RPMI7951 (cell line): Measurements from ENCODE around the gene CHP1. TPM values are rescaled to one million over a fixed set of nuclear protein-coding genes. Genes with fewer than 3 reads are reported as not detected.
"Not testable (repeated sequence)": the region's sequence is repeated elsewhere in the genome, so short reads cannot be mapped to it uniquely, and the experiment has no call there.

Source experiments
- DNase-seq: peaks from one replicate; pipeline ENCODE4 v3.0.0-alpha.2; 2012; ENCODE audit warnings: low read depth
- total RNA-seq: library from RNA; depleted of rRNA; stranded (reverse); fragments of >200 nt; shearing (Covaris generic); gene quantifications from 2 replicates; pipeline ENCODE4 v1.2.3, GENCODE V29; 2014

CHP1 gene
- total RNA-seq, 1 experiment from 2014 or later: 87.7 TPM

- no peak for DNase-seq
Observed at GRCh38 chr15:41256577-41257038, 25.5 kb downstream of the CHP1 start.

- DNase-seq: no peak
Observed at GRCh38 chr15:41258750-41259471, 27.8 kb downstream of the CHP1 start.

- no peak for DNase-seq
Observed at GRCh38 chr15:41259546-41260189, 28.6 kb downstream of the CHP1 start.

GRCh38 chr15:41260924-41261323, 29.9 kb downstream of the CHP1 start:
- not testable (repeated sequence) for DNase-seq

- DNase-seq: no peak
Observed at GRCh38 chr15:41262571-41262970, 31.5 kb downstream of the CHP1 start.

GRCh38 chr15:41263891-41264351, 32.9 kb downstream of the CHP1 start:
- DNase-seq: no peak

- no peak for DNase-seq
Observed at GRCh38 chr15:41269887-41270286, 38.8 kb downstream of the CHP1 start.

- DNase-seq: no peak
Observed at GRCh38 chr15:41276831-41277230, 45.8 kb downstream of the CHP1 start.

GRCh38 chr15:41278319-41278718, 47.3 kb downstream of the CHP1 start:
- no peak for DNase-seq

- DNase-seq: no peak
Observed at GRCh38 chr15:41279535-41280283, 48.6 kb downstream of the CHP1 start.

GRCh38 chr15:41281236-41281635, 50.2 kb downstream of the CHP1 start:
- peak; percentile 79 for DNase-seq

GRCh38 chr15:41282436-41282835, 51.4 kb downstream of the CHP1 start:
- DNase-seq: not testable (repeated sequence)

- DNase-seq: not testable (repeated sequence)
Observed at GRCh38 chr15:41282980-41283652, 52.0 kb downstream of the CHP1 start.

- DNase-seq: peak; percentile 99
Observed at GRCh38 chr15:41283653-41284426, 52.8 kb downstream of the CHP1 start.

- no peak for DNase-seq
Observed at GRCh38 chr15:41284427-41285177, 53.5 kb downstream of the CHP1 start.

- DNase-seq: no peak
Observed at GRCh38 chr15:41285285-41285684, 54.2 kb downstream of the CHP1 start.

- DNase-seq: peak; percentile 29
Observed at GRCh38 chr15:41286665-41287333, 55.7 kb downstream of the CHP1 start.

GRCh38 chr15:41288464-41288863, 57.4 kb downstream of the CHP1 start:
- DNase-seq: no peak

GRCh38 chr15:41289953-41290352, 58.9 kb downstream of the CHP1 start:
- no peak for DNase-seq
